Small intestine (tissue), 7 donors: Measurements from ENCODE around the gene HOXC5. TPM values are rescaled to one million over a fixed set of nuclear protein-coding genes. Genes with fewer than 3 reads are reported as not detected.

ENCODE experiments used
- DNase-seq, 2 donors: peaks; one replicate each; pipeline versions ENCODE4 v3.0.0 to v3.0.0-alpha.2; 2013
- FAIRE-seq: peaks from 2 replicates; lab custom pipeline; 2012; peaks lifted over from hg19 to GRCh38; lab: Jason Lieb, UNC
- H3K27ac ChIP-seq, 3 donors: one replicate each; pipeline ENCODE4 v1.5.1; 2013; ENCODE audit warnings: low read length in 2 of 3, mild to moderate bottlenecking in 2 of 3, control low read depth in 1 of 3, inconsistent platforms in 1 of 3, low read depth in 1 of 3, moderate library complexity in 1 of 3
- H3K27me3 ChIP-seq, 3 donors: one replicate each; pipeline ENCODE4 v1.6.1; 2013; ENCODE audit warnings: low read length in 3 of 3, inconsistent platforms in 1 of 3; ENCODE audit not compliant: control insufficient read depth in 3 of 3, insufficient read depth in 3 of 3
- H3K36me3 ChIP-seq, 3 donors: one replicate each; pipeline ENCODE4 v1.6.1; 2013; ENCODE audit warnings: low read length in 3 of 3, inconsistent platforms in 1 of 3, low read depth in 1 of 3, mild to moderate bottlenecking in 1 of 3, moderate library complexity in 1 of 3; ENCODE audit not compliant: control insufficient read depth in 3 of 3, insufficient read depth in 2 of 3
- H3K4me1 ChIP-seq, 3 donors: one replicate each; pipeline ENCODE4 v1.6.1; 2013; ENCODE audit warnings: low read length in 2 of 3, inconsistent platforms in 1 of 3, low read depth in 1 of 3, mild to moderate bottlenecking in 1 of 3, moderate library complexity in 1 of 3; ENCODE audit not compliant: control insufficient read depth in 3 of 3, insufficient read depth in 2 of 3
- H3K4me3 ChIP-seq, 3 donors: one replicate each; pipeline ENCODE4 v1.5.1; 2013; ENCODE audit warnings: low read length in 3 of 3, control low read depth in 1 of 3, inconsistent platforms in 1 of 3, low read depth in 1 of 3, mild to moderate bottlenecking in 1 of 3, moderate library complexity in 1 of 3
- H3K9me3 ChIP-seq, 2 donors: one replicate each; pipeline ENCODE4 v1.6.1; 2013; ENCODE audit warnings: low read depth in 1 of 2, low read length in 1 of 2; ENCODE audit not compliant: control insufficient read depth in 2 of 2, insufficient read depth in 1 of 2
- WGBS, 3 donors: extraction: QIAGEN DNeasy Blood & Tissue Kit; methylation state at CpG; one replicate each; pipeline ENCODE4 v1.1.7; 2013; 5-methylcytosine and 5-hydroxymethylcytosine counted together
- polyA plus RNA-seq, 4 donors: library from polyadenylated mRNA; stranded (reverse) in 3 of 4; unstranded in 1 of 4; fragments of 200-250 nt in 3 of 4; fragments of 120-200 nt in 1 of 4; gene quantifications; one replicate each; pipeline versions ENCODE4 v1.2.1 to v1.2.3, GENCODE V29; 2013
- donor health status: healthy with polysubstance abuse.
- donor health status: control.
- donor health status: control.
- donor health status: Bipolar disorder and iron deficiency.
- donor health status: healthy.

The HOXC5 gene
- polyA plus RNA-seq, 4 donors: 0.63 to 0.65 TPM; not detected in 2

DNA sequence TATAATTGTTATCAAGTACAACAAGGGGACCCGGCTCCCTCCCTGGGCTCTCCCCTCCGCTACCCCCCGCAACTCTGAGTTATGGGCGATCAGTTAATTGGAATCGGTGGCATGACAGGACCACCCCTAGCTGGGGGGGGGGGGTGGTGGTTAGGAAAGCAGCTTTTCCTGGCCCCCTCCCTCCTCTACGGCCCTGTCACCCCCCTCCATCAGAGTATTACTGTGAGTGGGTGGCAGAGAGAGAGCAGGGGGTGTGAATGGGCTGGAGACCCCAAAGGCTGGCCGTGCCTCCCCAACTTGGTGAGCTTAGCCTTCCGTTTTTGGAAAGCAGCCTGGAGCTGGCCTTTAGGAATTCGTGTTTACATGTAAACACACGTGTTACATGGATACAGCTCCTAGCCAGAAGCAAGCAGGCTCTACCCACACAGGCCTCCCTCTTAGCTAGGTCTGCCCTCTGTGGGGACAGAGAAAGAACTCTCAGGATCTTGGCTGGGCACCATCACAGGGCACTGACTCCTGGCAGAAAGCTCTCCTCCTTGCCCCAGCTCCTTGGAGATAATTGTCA, 19.7 kb downstream of the HOXC5 start:
- H3K36me3 ChIP-seq: peaks cover 0 to 2% (median 0%) of the 10 kb centered on the region in 3 donors
- peak overlapping the region in 2 of 3 donors; percentile 68 to 81 for H3K27ac ChIP-seq
- peaks cover 0 to 94% (median 19%) of the 10 kb centered on the region in 3 donors for H3K27me3 ChIP-seq
- no peak overlapping the region for H3K4me3 ChIP-seq
- peak in 1 of 2 donors; percentile 31 for DNase-seq
- no peaks in the 10 kb centered on the region for H3K9me3 ChIP-seq
- whole genome bisulfite sequencing, 3 donors: 4 to 15% (median 14%) methylated on average over 10 of the region's 10 CpGs
- FAIRE-seq: no peak
- peaks cover 2 to 31% (median 3%) of the 10 kb centered on the region in 3 donors for H3K4me1 ChIP-seq

- H3K9me3 ChIP-seq: no peaks in the 10 kb centered on the region
- peaks cover 2 to 31% (median 3%) of the 10 kb centered on the region in 3 donors for H3K4me1 ChIP-seq
- peak overlapping the region in 2 of 3 donors; percentile 16 to 54 for H3K4me3 ChIP-seq
- 5 to 12% (median 7%) methylated on average over 17 to 22 of the region's 22 CpGs for WGBS, 3 donors
- H3K27me3 ChIP-seq: peaks cover 0 to 94% (median 18%) of the 10 kb centered on the region in 3 donors
- peaks cover 0 to 2% (median 0%) of the 10 kb centered on the region in 3 donors for H3K36me3 ChIP-seq
- peak overlapping the region in 2 of 3 donors; percentile 68 to 81 for H3K27ac ChIP-seq
- DNase-seq (no peak), FAIRE-seq (no peak)
These were observed 20.3 kb downstream of the HOXC5 start for GRCh38 chr12:54053003-54053750.

DNA sequence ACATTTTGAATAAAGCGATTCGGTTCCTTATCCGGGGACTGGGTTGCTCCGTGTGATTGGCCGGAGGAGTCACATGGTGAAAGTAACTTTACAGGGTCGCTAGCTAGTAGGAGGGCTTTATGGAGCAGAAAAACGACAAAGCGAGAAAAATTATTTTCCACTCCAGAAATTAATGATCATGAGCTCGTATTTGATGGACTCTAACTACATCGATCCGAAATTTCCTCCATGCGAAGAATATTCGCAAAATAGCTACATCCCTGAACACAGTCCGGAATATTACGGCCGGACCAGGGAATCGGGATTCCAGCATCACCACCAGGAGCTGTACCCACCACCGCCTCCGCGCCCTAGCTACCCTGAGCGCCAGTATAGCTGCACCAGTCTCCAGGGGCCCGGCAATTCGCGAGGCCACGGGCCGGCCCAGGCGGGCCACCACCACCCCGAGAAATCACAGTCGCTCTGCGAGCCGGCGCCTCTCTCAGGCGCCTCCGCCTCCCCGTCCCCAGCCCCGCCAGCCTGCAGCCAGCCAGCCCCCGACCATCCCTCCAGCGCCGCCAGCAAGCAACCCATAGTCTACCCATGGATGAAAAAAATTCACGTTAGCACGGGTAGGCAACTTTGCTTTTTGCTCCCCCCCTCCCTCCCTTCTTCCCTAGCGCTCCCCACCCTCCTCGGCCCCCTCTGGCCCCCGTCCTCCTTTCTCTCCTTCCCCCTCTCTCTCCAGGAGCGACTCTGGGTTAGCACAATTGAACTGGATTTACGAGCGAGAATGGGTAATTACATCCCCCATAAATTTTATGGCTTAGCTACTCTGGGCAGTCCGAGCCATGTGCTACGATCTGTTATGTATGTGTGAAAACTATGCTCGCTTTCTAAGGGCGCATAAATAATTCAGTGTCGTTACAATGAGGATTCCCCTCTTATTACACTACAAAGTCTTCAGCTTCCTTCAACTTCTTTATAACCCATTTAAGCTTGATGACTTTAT, 21.2 kb downstream of the HOXC5 start, which contains the start of gene HOXC4:
TSS of gene HOXC4 (plus strand) at position 85 of the 991 bp plus-strand sequence. CDS start at position 173, 88 bp downstream.
- peak; percentile 32 to 64 for DNase-seq
- Histone ChIP-seq H3K36me3 (peaks cover 0 to 2% (median 0%) of the 10 kb centered on the region in 3 donors), H3K27me3 (peaks cover 0 to 94% (median 17%) of the 10 kb centered on the region in 3 donors), H3K4me1 (peaks cover 2 to 31% (median 3%) of the 10 kb centered on the region in 3 donors), H3K9me3 (no peaks in the 10 kb centered on the region), H3K27ac (peak within 1 kb of the TSS in 2 of 3 donors; percentile 68 to 81), H3K4me3 (peak within 1 kb of the TSS in 2 of 3 donors; percentile 31 to 54)
- whole genome bisulfite sequencing, 3 donors: 3 to 4% (median 4%) methylated on average over 48 to 52 of the region's 52 CpGs
- no peak for FAIRE-seq

- FAIRE-seq (no peak), DNase-seq (no peak)
- H3K27ac ChIP-seq: peak overlapping the region in 1 of 3 donors; percentile 36
- H3K4me1 ChIP-seq: peaks cover 2 to 31% (median 3%) of the 10 kb centered on the region in 3 donors
- WGBS, 3 donors: 15 to 27% (median 21%) methylated on average over 24 of the region's 24 CpGs
- H3K9me3 ChIP-seq: no peaks in the 10 kb centered on the region
- peaks cover 0 to 93% (median 17%) of the 10 kb centered on the region in 3 donors for H3K27me3 ChIP-seq
- peaks cover 0 to 2% (median 0%) of the 10 kb centered on the region in 3 donors for H3K36me3 ChIP-seq
- peak overlapping the region in 1 of 3 donors; percentile 54 for H3K4me3 ChIP-seq
These were observed 21.9 kb downstream of the HOXC5 start for GRCh38 chr12:54054742-54055194.

- Histone ChIP-seq H3K4me1 (peaks cover 2 to 31% (median 3%) of the 10 kb centered on the region in 3 donors), H3K27ac (no peak overlapping the region), H3K27me3 (peaks cover 0 to 92% (median 17%) of the 10 kb centered on the region in 3 donors), H3K4me3 (peak overlapping the region in 1 of 3 donors; percentile 13), H3K9me3 (no peaks in the 10 kb centered on the region), H3K36me3 (peaks cover 0 to 2% (median 0%) of the 10 kb centered on the region in 3 donors)
- DNase-seq (no peak), FAIRE-seq (no peak)
- 60 to 76% (median 60%) methylated on average over 2 of the region's 2 CpGs for WGBS, 3 donors
These were observed 22.7 kb downstream of the HOXC5 start for GRCh38 chr12:54055552-54055951.

- Histone ChIP-seq H3K4me3 (no peak overlapping the region), H3K4me1 (peaks cover 2 to 27% (median 3%) of the 10 kb centered on the region in 3 donors), H3K9me3 (no peaks in the 10 kb centered on the region), H3K27me3 (peaks cover 0 to 92% (median 21%) of the 10 kb centered on the region in 3 donors), H3K27ac (no peak overlapping the region), H3K36me3 (peaks cover 0 to 2% (median 0%) of the 10 kb centered on the region in 3 donors)
- FAIRE-seq (no peak), DNase-seq (no peak)
These were observed 23.3 kb downstream of the HOXC5 start for GRCh38 chr12:54056110-54056509.

DNA sequence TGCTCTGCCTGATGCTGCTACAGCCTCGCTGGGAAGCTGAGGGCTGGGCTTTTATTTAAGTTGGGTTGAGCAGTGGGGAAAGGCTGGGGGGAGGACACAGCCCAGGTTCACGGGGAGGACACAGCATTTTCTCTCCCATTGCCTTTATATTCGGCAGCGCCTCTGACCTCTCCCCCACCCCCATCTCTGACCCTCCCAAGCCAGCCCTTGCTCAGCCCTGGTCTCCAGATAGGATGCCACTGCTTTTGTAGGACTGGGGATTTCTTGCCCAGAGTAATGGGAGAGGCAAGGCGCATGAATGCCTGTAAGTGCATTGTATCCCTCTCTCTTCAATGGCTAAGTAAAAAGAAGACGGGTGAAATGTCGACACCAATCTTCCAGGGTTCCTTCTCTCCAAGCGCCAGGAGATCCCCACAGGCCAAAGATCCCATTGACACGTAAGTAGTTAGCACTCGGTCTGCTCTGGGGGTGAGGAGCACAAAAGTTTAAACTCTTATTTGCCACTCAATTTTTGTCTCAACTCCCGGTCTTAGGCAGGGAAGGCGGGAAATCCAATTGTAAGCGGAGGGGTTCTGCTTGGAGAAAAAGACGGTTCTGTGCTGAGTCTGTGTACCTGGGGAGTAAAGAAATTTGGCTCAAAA, 25.4 kb downstream of the HOXC5 start:
- no peak overlapping the region for H3K27ac ChIP-seq

More for the DNA sequence above, 25.4 kb downstream of the HOXC5 start:
- Histone ChIP-seq H3K4me3 (no peak overlapping the region), H3K36me3 (peaks cover 0 to 2% (median 0%) of the 10 kb centered on the region in 3 donors), H3K27me3 (peaks cover 0 to 90% (median 19%) of the 10 kb centered on the region in 3 donors), H3K4me1 (peaks cover 0 to 9% (median 0%) of the 10 kb centered on the region in 3 donors), H3K9me3 (no peaks in the 10 kb centered on the region)
- 56 to 72% (median 71%) methylated on average over 14 of the region's 14 CpGs for WGBS, 3 donors
- no peak for DNase-seq
- FAIRE-seq: no peak
